AML-193 (cell line): ENCODE measurements around the gene AP4E1.
"Not testable (repeated sequence)": the region's sequence is repeated elsewhere in the genome, so short reads cannot be mapped to it uniquely, and the experiment has no call there.

Experiments
- DNase-seq, 2 experiments: peaks; one replicate each; lab custom pipeline; 2025; lab: John Stamatoyannopoulos, UW

Gene AP4E1

GRCh38 chr15:50889589-50889988 lies 18.9 kb upstream of the AP4E1 start:
- DNase-seq: no peak

DNA sequence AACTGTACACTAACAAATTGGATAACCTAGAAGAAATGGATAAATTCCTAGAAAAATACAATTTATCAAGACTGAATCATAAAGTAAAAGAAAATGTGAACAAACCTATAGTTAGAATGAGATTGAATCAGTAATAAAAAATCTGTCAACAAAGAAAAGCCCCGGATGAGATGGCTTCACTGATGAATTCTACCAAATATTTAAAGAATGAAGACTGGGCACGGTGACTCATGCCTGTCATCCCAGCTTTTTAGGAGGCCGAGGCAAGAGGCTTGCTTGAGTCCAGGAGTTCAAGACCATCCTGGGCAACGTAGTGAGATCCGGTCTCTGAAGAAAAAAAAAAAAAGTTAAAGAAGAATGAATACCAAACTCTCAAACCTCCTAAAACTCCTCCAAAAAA lies 17.7 kb upstream of the AP4E1 start:
- DNase-seq: no peak

DNA sequence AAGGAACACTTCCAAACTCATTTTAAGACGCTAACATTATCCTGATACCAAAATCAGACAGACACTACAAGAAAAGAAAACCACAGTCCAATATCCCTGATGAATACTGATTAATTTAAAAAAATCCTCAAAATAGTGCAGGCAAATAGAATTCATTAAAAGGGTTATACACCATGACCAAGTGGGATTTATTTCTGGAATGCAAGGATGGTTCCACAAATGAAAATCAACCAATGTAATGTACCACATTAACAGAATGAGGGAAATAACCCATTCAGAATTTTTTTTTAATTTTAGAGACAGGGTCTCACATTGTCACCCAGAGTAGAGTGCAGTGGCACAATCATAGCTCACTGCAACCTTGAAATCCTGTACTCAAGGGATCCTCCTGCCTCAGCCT lies 17.3 kb upstream of the AP4E1 start:
- DNase-seq: no peak

DNA sequence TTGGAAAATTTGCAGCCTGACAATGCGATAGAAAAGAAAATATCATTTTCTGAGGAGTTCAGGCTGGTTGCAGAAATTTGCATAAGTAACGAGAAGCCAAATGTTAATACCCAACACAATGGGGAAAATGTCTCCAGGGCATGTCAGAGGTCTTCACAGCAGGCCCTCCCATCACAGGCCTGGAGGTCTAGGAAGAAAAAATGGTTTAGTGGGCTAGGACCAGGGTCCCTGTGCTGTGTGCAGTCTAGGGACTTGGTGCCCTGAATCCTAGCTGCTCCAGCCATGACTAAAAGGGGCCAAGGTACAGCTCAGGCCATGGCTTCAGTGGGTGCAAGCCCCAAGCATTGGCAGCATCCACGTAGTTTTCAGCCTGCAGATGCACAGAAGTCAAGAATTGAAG lies 14.5 kb upstream of the AP4E1 start:
- DNase-seq: no peak

GRCh38 chr15:50901390-50901789 lies 7.1 kb upstream of the AP4E1 start:
- not testable (repeated sequence) for DNase-seq

DNA sequence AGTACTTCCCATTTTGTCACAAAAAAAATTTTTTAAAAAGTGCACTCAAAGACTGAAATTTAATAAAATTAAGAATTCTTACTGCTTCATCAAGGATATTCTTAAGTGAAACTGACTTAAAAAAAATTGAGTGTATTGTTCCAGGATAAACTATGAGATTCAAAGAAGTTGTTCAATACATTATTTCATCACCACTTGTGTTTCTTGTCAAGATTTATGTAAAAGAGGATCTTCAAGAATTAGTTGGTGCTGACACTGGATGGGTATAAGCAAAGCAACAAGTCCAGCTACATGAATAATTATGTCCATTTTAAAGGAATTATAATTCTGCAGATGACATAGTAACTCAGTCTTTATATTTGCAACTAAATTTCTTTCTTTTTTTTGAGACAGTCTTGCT lies 4.3 kb upstream of the AP4E1 start:
- DNase-seq: peak; percentile 8 to 24

GRCh38 chr15:50905055-50905454 lies 3.4 kb upstream of the AP4E1 start:
- DNase-seq: no peak

DNA sequence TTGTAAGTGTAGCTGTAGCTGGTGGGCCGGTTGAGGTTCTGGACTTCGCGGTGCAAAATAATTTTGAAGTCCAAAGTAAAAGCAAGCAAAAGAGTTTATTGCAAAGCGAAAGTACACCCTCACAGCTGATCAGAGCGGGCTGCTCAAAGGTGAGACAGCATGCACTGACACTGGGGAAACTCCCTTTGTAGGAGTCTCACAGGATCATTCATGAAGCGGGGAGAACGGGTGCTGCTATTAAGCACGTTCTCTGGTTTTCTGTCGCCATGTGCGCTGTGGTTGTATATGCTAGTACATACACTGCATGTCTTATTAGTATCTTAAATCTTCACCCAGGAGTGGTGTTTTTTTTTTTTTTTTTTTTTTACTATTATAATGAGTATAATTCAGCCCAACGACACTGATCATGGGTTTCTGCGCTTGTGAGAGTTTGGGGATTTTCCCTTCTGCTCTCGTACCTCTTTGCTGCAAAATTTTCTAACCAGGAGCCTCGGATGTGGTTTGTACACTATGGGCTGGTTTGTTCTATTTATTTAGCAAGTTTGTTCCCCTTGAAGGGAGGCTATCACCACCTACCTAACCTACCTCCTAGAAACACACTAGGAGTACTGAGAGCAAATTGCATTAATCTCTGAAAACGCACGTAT lies 1.4 kb upstream of the AP4E1 start:
- peak; percentile 41 to 55 for DNase-seq

GRCh38 chr15:50907601-50908208 lies 778 bp upstream of the AP4E1 start:
- DNase-seq: no peak

GRCh38 chr15:50909010-50909317 lies 481 bp downstream of the AP4E1 start:
- DNase-seq: no peak

- not testable (repeated sequence) for DNase-seq
Observed at GRCh38 chr15:50910426-50910795, 1.9 kb downstream of the AP4E1 start.

DNA sequence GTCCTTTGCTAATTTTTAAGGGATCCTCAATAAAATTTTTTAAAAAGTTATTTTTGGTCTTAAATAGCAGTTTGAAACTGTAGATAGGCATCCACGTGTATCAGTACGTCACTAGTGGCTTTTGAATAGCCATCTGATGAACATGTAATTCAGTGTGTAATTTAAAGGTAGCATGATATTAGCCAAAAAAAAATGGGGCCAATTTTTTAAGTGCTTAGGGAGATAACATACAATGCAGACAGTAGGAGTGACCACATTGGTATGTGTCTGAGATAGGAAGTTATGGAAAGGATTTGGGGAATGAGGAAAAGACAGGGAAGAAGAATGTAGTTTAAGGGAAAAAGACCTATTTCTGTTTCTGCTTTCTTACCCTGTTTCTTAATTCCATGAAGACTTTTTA lies 2.5 kb downstream of the AP4E1 start:
- no peak for DNase-seq

- DNase-seq: peak; percentile 72 to 78
Observed at GRCh38 chr15:50911621-50912020, 3.1 kb downstream of the AP4E1 start.

GRCh38 chr15:50916400-50916799 lies 7.9 kb downstream of the AP4E1 start:
- DNase-seq: no peak

GRCh38 chr15:50919359-50919758 lies 10.9 kb downstream of the AP4E1 start:
- DNase-seq: not testable (repeated sequence)

DNA sequence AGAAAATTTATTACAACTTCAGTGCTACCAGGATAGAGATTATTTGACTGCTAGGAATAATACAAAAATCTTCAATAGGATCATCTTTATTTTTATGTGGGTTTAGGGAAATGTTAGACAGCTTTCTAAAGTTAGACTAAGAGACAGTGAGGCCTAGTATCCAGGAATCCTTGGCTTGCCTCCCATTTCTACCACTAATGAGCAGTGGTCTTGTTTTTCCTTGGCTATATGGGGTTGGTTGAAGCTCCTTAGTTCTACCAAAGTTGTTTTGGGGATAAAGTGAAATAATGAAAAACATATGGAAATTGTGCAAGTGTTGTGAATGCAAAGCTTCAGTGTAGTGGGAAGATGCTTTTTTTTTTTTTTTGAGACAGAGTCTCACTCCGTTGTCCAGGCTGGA lies 16.8 kb downstream of the AP4E1 start:
- DNase-seq: no peak

DNA sequence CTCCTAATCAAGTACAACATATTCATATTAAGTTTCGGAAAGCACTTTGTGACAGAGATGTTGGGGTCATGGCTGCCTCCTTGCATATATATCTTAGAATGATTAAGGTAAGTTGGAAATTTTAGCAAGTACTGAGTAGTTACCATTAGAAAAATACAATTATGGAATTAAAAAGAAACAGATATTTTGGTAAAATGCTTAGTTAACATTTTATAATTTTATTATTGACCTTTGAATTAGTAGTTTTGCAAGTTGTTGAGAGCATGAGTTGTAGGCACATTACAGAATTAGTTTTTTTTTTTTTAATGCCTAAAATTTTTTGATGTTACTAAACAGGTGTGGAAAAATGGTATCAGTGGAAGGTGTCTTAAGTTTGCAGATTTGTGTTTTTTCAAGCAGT lies 20.6 kb downstream of the AP4E1 start:
- no peak for DNase-seq

GRCh38 chr15:50930792-50931191 lies 22.3 kb downstream of the AP4E1 start:
- DNase-seq: no peak

- DNase-seq: peak; percentile 71 to 74
Observed at GRCh38 chr15:50933341-50933740, 24.9 kb downstream of the AP4E1 start.

DNA sequence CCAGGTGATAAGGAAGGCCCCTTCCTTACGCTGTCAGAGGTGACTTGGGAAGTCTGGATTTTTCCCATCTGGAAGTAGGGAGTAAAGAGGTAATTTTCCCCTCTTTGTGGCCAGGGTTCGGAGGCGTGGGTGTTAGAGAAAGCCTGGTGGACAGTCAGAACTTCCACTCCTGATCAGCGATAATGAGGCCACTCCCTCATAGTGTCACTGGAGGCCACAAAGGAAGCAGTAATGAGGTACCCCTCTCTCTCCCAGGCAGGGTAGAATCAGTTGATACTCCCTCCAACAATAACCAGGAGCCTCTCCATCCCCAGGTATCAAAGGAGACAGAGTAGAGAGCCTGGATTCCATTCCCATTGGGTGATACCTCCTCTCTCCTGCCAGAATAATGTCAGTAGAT lies 30.0 kb downstream of the AP4E1 start:
- DNase-seq: no peak

DNA sequence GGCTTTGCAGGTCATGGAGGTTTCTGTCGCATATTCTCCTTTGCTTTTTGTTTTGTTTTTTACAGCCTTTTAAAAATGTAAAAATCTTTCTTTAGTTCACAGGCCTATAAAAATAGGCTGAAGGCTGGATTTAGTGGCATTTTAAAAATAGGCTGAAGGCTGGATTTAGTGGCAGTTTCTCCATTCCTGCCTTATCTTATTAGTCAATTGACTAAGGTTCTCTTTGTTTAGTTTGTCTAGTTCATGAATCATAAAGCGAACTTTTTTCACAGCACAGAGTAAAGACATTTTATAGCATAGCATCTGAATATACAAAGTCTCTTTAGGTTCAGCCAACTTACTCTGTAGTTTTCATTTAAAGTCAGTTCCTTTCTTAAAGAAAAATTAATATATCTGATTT lies 31.4 kb downstream of the AP4E1 start:
- no peak for DNase-seq

- DNase-seq: no peak
Observed at GRCh38 chr15:50940506-50940905, 32.0 kb downstream of the AP4E1 start.

GRCh38 chr15:50943638-50944037 lies 35.2 kb downstream of the AP4E1 start:
- DNase-seq: no peak

DNA sequence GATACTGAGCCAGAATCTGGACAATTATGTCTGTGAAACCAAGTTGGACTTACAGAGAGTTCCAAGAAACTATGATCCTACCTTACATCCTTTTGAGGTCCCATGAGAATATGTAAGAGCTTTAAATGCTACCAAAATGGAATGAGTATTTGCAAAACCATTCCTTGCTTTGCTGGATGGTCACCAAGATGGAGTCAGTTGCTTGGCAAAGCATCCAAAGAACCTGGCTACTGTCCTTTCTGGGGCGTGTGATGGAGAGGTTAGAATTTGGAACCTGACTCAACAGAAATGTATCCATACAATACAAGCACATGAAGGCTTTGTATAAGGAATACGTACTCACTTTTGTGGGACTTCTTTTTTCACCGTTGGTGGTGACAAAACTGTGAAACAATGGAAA lies 36.2 kb downstream of the AP4E1 start:
- no peak for DNase-seq
